ENCODE results near the gene TACO1. TPM values are rescaled to one million over a fixed set of nuclear protein-coding genes. Genes with fewer than 3 reads are reported as not detected.

The TACO1 gene
- total and polyA plus RNA-seq, 2 of the 4 experiments (the other 2 are of a cell fraction), result 6.5 to 28.8 TPM

GRCh38 chr17:63613663-63614062 lies 13.0 kb downstream of the TACO1 start:
- in situ Hi-C loops (cut with MboI; ENCODE audit: low sequenced_read_pairs) (loop anchor here (5.0 kb wide), 1 partner anchor 191 kb away; no protein-coding TSS in a partner anchor), intact Hi-C loops (cut with micrococcal nuclease) (no loop called here)

More at GRCh38 chr17:63613663-63614062, 13.0 kb downstream of the TACO1 start:
- Histone ChIP-seq H3K9me1 (ENCODE audit: insufficient read depth, low read length) (no peaks in the 10 kb centered on the region), H2AK5ac (ENCODE audit: low read depth, low read length) (no peak overlapping the region), H3K18ac (ENCODE audit: low read depth, low read length) (no peak overlapping the region), H2AFZ (replicated peaks; ENCODE audit: low read length, poor library complexity) (no peak overlapping the region), H4K8ac (ENCODE audit: low read depth in 2 of 2, low read length in 2 of 2) (no peak overlapping the region), H3K56ac (ENCODE audit: extremely low read depth, insufficient read depth, low read length) (no peak overlapping the region), H2AK9ac (replicated peaks; ENCODE audit: low read depth, low read length, poor library complexity) (no peak overlapping the region), H4K91ac (ENCODE audit: insufficient read depth, low read depth, low read length) (no peak overlapping the region), H2BK120ac (ENCODE audit: low read depth, low read length) (no peak overlapping the region), H2BK15ac (ENCODE audit: low read depth, low read length) (no peak overlapping the region), H2BK20ac (ENCODE audit: low read depth, low read length) (no peak overlapping the region), H3K4me3 (ENCODE audit: insufficient read depth, low read depth, low read length) (no peak overlapping the region), H3K9me3 (ENCODE audit: control insufficient read depth, insufficient read depth, low read length) (no peaks in the 10 kb centered on the region), H3K4ac (ENCODE audit: low read depth, low read length) (no peak overlapping the region), H3K79me1 (ENCODE audit: low read depth in 1 of 2, low read length in 2 of 2) (no peaks in the 10 kb centered on the region), H3K4me1 (ENCODE audit: control insufficient read depth, insufficient read depth, low read length) (no peaks in the 10 kb centered on the region), H3K9ac (ENCODE audit: low read depth, low read length) (no peak overlapping the region), H2BK5ac (ENCODE audit: low read depth, low read length, poor library complexity, severe bottlenecking) (no peak overlapping the region), H4K5ac (ENCODE audit: low read depth, low read length) (no peak overlapping the region), H3K27me3 (ENCODE audit: control insufficient read depth, insufficient read depth, low read length) (no peaks in the 10 kb centered on the region), H3K27ac (ENCODE audit: insufficient read depth, low read length) (no peak overlapping the region), H3K14ac (replicated peaks; ENCODE audit: low read depth, low read length) (no peak overlapping the region), H3K36me3 (ENCODE audit: control insufficient read depth, insufficient read depth, low read length) (peaks cover 6% of the 10 kb centered on the region), H3K23ac (ENCODE audit: low read depth, low read length) (no peak overlapping the region), H3K4me2 (ENCODE audit: low read depth, low read length) (no peak overlapping the region), H4K20me1 (ENCODE audit: insufficient read depth, low read length) (no peaks in the 10 kb centered on the region)
- dilution Hi-C loops (cut with HindIII; ENCODE audit: low sequenced_read_pairs, unreplicated experiment), result no loop called here
- ATAC-seq (ENCODE audit: low read depth) (no peak), DNase-seq (no peak)
- ChIA-PET POLR2A (ENCODE audit: unreplicated experiment) (no interaction called here), CTCF (interaction anchor here (2.9 kb wide), 1 partner anchor 188 kb away, joined by 22 read pairs; no protein-coding TSS in a partner anchor)
- TF ChIP-seq CTCF (conservative IDR thresholded peaks at IDR 0.05; ENCODE audit: low read depth, low read length) (no peak), ELK1 (IDR thresholded peaks at IDR 0.05; ENCODE audit: borderline replicate concordance, low read depth, low read length) (no peak), BHLHE40 (IDR thresholded peaks at IDR 0.05; ENCODE audit: low read depth, low read length) (no peak), POLR2A (IDR thresholded peaks at IDR 0.05; ENCODE audit: low read depth, low read length) (no peak), MAFK (IDR thresholded peaks at IDR 0.05; ENCODE audit: low read depth, low read length) (no peak), CEBPB (IDR thresholded peaks at IDR 0.05; ENCODE audit: low read depth, low read length) (no peak), CHD1 (IDR thresholded peaks at IDR 0.05; ENCODE audit: low read depth, low read length) (no peak), RCOR1 (IDR thresholded peaks at IDR 0.05; ENCODE audit: insufficient replicate concordance, low read length) (no peak), FOS (IDR thresholded peaks at IDR 0.05; ENCODE audit: low read depth, low read length) (no peak), RFX5 (IDR thresholded peaks at IDR 0.05; ENCODE audit: low read depth, low read length) (no peak), NFE2L2 (IDR thresholded peaks at IDR 0.05; ENCODE audit: low read depth, low read length) (no peak), MXI1 (IDR thresholded peaks at IDR 0.05; ENCODE audit: borderline replicate concordance, low read depth, low read length) (no peak), MAZ (IDR thresholded peaks at IDR 0.05; ENCODE audit: borderline replicate concordance, low read depth, low read length) (no peak), RAD21 (IDR thresholded peaks at IDR 0.05; ENCODE audit: low read length) (no peak), SMC3 (IDR thresholded peaks at IDR 0.05; ENCODE audit: low read depth, low read length) (no peak), USF2 (IDR thresholded peaks at IDR 0.05; ENCODE audit: low read depth, low read length) (no peak)
- no CpG with 5 or more reads among the region's 2 CpGs for WGBS, 2 experiments (ENCODE audit: extremely low coverage in 2 of 2, insufficient read length in 1 of 2)
- no TSS peak for BruUV-seq (replicated peaks)
